CD4-positive, alpha-beta T cell treated with Interleukin-10 for 1 hour (primary cell): ENCODE measurements around the gene TNS4.

ENCODE experiments used
- DNase-seq: peaks from one replicate; pipeline ENCODE4 v3.0.0-alpha.2; 2020

TNS4 gene

DNA sequence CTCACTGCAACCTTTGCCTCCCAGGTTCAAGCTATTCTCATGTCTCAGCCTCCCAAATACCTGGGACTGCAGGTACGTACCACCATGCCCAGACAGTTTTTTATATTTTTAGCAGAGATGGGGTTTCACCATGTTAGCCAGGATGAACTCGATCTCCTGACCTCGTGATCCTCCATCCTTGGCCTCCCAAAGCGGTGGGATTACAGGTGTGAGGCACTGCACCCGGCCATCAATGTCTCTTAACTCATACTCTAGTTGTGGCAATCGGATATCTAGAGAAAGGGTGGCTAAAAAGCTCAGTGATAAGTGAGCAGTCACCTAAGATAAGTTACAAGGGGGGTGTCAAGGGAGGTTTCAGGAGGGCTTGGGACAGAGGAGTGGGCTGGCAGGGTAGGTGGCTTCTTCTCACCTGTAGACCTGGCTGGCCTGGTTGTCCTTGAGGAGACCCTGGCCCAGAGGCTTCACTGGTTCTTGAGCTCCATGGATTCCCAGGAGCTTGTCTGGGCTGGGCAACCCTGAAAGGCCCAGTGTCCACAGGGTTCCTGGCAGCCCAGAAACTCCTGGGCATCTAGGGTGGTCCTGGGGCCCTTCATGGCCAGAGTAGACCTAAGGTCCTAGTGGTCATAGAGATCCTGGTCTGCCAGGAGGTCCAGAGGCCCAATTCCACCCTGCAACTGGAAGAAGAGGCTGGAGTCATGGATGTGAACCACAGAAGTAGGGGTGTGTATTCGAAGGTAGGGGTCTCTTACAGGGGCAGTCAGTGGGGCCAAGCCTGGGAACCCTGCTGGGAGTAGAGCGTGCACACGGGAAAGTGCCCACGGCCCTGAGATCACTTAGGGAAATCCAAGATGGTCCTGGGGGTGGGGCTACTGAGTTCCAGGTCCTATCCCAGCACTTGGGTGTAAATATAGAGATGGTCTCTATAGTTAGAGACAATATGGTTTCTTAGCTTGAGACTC is 70.9 kb downstream of the TNS4 start:
- DNase-seq = no peak

DNA sequence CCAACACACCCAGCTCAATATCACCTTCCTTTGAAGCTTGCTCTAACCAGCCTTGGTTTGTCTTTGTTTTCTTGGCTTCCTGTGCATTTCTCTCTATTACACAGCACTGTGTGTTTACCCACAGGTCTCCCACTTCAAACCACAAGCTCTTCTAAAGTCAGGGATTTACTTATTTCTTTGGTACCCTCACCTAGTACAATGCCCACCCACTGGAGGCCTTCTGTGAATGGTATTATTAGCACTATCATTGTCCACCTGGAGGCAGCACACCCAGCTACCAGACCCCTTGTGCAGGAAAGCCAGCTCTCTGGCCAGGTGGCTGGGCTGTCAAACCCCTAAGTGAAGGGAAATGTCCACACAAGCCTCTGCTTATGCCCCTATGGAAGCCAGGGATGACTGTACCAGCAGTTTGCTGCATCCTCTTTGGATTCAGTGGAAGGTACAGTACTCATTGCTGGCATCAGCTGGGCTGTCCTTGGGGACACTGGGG is 74.4 kb downstream of the TNS4 start:
- no peak for DNase-seq
